Endometrial microvascular endothelial cells (primary cell): ENCODE measurements around the gene LIN28A. TPM values are rescaled to one million over a fixed set of nuclear protein-coding genes. Genes with fewer than 3 reads are reported as not detected.

Source experiments
- in situ Hi-C: cut with HindIII; loops from 2 replicates; pipeline ENCODE4 v1.10.0; 2017; ENCODE audit warnings: low sequenced_read_pairs, low pct_unique_long_range_greater_than_20kb; ENCODE audit errors: inconsistent ontology term
- total RNA-seq: library from RNA; depleted of rRNA; stranded (reverse); fragments of >200 nt; gene quantifications from one replicate; pipeline ENCODE4 v1.2.3, GENCODE V29; 2015; ENCODE audit errors: inconsistent ontology term

LIN28A gene
- total RNA-seq, 1 donor from 2014 or later = not detected

GRCh38 chr1:26419494-26419893, 8.9 kb downstream of the LIN28A start:
- in situ Hi-C loops = no loop called here

- in situ Hi-C loops = no loop called here
These were observed 19.1 kb downstream of the LIN28A start for GRCh38 chr1:26429721-26430120.

GRCh38 chr1:26431979-26432695, 21.5 kb downstream of the LIN28A start, which contains the start of gene DHDDS:
DHDDS (plus strand) TSS chr1:26432321; CDS start chr1:26432946, 625 bp downstream.
- in situ Hi-C loops = no loop called here

GRCh38 chr1:26432793-26433192, 22.2 kb downstream of the LIN28A start:
- in situ Hi-C loops = no loop called here

- in situ Hi-C loops = no loop called here
These were observed 23.6 kb downstream of the LIN28A start for GRCh38 chr1:26434161-26434752.

- in situ Hi-C loops = no loop called here
These were observed 27.4 kb downstream of the LIN28A start for GRCh38 chr1:26438041-26438440.

GRCh38 chr1:26440259-26440658, 29.6 kb downstream of the LIN28A start:
- in situ Hi-C loops = no loop called here

- in situ Hi-C loops = no loop called here
These were observed 39.3 kb downstream of the LIN28A start for GRCh38 chr1:26449868-26450267.

- in situ Hi-C loops = no loop called here
These were observed 40.3 kb downstream of the LIN28A start for GRCh38 chr1:26450908-26451307.

- in situ Hi-C loops = no loop called here
These were observed 42.0 kb downstream of the LIN28A start for GRCh38 chr1:26452459-26453183.

GRCh38 chr1:26459148-26459547, 48.5 kb downstream of the LIN28A start:
- in situ Hi-C loops = no loop called here

- in situ Hi-C loops = no loop called here
These were observed 49.0 kb downstream of the LIN28A start for GRCh38 chr1:26459573-26460031.

GRCh38 chr1:26468911-26469310, 58.3 kb downstream of the LIN28A start:
- in situ Hi-C loops = no loop called here

- in situ Hi-C loops = no loop called here
These were observed 58.9 kb downstream of the LIN28A start for GRCh38 chr1:26469558-26469957.

- in situ Hi-C loops = no loop called here
These were observed 60.4 kb downstream of the LIN28A start for GRCh38 chr1:26470878-26471497.

GRCh38 chr1:26471498-26472319, 61.1 kb downstream of the LIN28A start:
- in situ Hi-C loops = no loop called here

- in situ Hi-C loops = no loop called here
These were observed 61.8 kb downstream of the LIN28A start, which contains the start of gene HMGN2 for GRCh38 chr1:26472320-26472900. HMGN2 (plus strand) TSS chr1:26472440; CDS start chr1:26472613, 173 bp downstream.
